HG02798 (cell line): ENCODE measurements around the gene ARSA.
"Not testable (repeated sequence)": the region's sequence is repeated elsewhere in the genome, so short reads cannot be mapped to it uniquely, and the experiment has no call there.

Experiments used
- ATAC-seq: cut with Tn5 transposase; IDR thresholded peaks from one replicate; pipeline ENCODE4 v1.9.1; 2021; ENCODE audit warnings: mild to moderate bottlenecking; ENCODE audit not compliant: unreplicated experiment, poor library complexity

Gene ARSA

DNA sequence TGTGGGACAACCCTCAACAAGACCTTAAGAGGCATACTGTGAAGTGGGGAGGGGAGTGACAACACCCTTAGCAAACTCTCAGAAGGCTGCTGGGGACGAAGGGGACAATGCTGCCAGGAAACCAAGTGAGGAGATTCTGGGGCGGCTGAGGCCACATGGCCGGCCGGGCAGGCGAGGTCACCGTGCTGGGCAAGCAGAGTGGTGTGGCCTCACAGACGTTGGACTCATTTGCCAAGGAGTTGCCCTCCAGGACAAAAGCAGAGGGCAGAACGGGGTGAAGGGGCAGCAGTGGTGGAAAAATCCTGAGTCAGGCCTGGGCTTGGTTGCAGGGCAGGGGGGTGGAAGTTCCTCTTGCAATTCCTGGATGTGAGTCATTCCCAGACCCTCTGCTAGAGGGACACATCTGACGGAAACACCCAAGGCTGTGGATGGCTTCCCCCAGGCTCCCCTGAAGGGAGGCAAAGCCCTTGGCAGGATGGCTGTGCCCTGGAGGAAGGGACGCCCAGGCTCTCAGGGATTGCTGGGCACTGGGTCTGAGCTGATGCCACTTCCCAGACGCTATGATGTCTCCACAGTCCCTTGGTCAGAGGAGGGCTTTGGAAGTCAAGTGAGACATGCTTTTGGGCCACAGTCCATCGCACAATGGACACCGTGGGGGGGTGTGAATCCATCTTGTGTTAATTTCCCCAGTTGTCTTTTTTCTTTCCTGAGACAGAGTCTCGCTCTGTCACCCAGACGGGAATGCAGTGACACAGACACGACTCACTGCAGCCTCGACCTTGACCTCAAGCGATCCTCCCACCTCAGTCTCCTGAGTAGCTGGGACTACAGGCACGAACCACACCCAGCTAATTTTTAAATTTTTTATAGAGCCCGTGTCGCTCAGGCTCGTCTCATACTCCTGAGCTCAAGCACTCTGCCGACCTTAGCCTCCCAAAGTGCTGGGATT lies 28.4 kb upstream of the ARSA start:
- ATAC-seq = no peak

- not testable (repeated sequence) for ATAC-seq
Measured at GRCh38 chr22:50654664-50655063, 26.7 kb upstream of the ARSA start.

- no peak for ATAC-seq
Measured at GRCh38 chr22:50653256-50653655, 25.3 kb upstream of the ARSA start.

DNA sequence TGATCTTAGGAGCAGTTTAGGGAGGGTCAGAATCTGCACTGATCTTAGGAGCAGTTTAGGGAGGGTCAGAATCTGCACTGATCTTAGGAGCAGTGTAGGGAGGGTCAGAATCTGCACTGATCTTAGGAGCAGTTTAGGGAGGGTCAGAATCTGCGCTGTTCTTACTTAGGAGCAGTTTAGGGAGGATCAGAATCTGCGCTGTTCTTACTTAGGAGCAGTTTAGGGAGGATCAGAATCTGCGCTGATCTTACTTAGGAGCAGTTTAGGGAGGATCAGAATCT lies 15.8 kb upstream of the ARSA start:
- ATAC-seq = not testable (repeated sequence)

DNA sequence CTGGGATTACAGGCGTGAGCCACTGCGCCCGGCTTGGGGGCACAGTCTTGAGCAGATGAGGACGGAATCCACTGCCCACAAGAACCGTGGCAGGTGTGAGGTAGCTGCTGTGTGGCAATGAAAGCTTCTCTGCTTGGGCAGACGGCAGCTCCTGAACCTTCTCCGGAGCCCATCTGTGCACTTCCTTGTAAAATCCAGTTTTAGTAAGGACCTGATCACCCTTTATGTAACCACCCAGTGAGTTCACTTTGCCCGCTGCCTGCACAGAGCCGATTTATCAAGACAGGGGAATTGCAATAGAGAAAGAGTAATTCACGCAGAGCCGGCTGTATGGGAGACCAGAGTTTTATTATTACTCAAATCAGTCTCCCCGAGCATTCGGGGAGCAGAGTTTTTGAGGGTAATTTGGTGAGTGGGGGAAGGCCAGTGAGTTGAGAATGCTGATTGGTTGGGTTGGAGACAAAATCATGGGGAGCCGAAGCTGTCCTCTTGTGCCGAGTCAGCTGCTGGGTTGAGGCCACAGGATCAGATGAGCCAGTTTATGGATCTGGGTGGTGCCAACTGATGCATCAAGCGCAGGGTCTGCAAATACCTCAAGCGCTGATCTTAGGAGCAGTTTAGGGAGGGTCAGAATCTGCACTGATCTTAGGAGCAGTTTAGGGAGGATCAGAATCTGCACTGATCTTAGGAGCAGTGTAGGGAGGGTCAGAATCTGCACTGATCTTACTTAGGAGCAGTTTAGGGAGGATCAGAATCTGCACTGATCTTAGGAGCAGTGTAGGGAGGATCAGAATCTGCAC lies 15.3 kb upstream of the ARSA start:
- not testable (repeated sequence) for ATAC-seq

- no peak for ATAC-seq
Measured at GRCh38 chr22:50641696-50642607, 14.0 kb upstream of the ARSA start.

- ATAC-seq = no peak
Measured at GRCh38 chr22:50640857-50641647, 13.1 kb upstream of the ARSA start.

- not testable (repeated sequence) for ATAC-seq
Measured at GRCh38 chr22:50640296-50640695, 12.3 kb upstream of the ARSA start.

DNA sequence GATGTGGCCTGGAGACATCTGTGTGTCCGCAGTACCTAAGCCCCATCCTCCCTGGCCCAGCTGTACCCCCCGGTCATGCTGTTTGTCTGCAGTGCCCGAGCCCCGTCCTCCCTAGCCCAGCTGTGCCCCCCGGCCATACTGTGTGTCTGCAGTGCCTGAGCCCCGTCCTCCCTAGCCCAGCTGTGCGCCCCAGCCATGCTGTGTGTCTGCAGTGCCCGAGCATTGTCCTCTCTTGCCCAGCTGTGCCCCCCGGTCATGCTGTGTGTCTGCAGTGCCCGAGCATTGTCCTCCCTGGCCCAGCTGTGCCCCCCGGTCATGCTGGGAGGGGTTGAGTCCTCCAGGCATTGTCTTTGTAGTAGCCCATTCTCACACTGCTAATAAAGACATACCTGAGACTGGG lies 7.6 kb upstream of the ARSA start:
- ATAC-seq = no peak

GRCh38 chr22:50633771-50634170 lies 5.8 kb upstream of the ARSA start:
- ATAC-seq = no peak

DNA sequence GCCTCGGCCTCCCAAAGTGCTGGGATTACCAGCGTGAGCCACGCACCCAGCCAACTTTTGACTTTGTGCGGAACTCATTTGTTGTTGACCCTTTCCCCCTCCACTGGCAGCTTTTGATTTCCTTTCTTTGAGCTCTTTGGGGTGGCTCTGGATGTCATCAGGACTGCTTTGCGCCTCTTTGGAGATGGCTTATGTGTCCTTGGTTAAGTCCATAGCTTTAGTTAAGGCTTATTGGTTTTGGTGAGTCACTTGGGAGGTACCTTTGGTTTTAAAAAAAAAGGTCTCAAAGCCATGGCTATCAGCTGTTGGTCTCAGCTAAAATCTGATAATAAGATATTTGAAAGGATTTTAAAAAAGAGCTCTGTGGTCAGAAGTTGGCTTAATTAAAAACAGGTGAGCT lies 5.1 kb upstream of the ARSA start:
- ATAC-seq = no peak

GRCh38 chr22:50630376-50630775 lies 2.4 kb upstream of the ARSA start:
- no peak for ATAC-seq

GRCh38 chr22:50628543-50629134 lies 687 bp upstream of the ARSA start:
- ATAC-seq = no peak

DNA sequence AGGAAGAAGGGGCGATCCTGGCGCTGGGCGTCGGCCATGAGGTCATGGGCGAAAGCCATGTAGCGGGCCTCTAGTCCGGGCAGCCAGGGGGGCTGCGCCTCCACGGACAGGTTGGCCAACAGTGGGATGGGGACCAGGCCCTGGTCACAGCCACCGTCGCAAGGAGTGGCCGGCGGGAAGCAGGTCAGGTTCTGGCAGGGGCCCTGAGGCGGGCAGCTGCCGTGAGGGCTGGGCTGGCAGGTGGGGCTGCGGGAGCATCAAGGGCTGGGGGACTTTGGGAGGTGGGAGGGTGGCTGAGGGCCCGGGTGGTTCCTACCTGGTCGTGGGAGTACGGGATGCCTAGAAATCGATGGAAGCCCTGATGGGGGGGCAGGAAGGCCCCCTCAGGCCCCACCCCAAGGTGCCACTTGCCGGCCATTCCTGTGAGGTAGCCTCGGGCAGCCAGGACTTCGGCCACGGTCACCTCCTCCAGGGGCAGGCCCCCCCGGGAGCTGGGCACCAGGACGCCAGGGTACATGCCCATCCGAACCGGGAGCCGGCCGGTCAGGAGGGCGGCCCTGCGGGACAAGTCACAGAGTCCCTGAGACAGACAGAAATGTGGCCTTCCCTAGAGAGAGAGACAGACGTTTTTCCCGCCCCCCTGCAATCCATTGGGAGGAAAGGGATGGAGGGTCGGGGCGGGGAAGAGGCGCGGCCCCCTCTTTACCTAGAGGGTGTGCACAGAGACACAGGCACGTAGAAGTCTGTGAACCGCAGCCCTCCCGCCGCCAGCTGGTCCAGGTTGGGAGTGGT lies 906 bp downstream of the ARSA start:
- no peak for ATAC-seq

DNA sequence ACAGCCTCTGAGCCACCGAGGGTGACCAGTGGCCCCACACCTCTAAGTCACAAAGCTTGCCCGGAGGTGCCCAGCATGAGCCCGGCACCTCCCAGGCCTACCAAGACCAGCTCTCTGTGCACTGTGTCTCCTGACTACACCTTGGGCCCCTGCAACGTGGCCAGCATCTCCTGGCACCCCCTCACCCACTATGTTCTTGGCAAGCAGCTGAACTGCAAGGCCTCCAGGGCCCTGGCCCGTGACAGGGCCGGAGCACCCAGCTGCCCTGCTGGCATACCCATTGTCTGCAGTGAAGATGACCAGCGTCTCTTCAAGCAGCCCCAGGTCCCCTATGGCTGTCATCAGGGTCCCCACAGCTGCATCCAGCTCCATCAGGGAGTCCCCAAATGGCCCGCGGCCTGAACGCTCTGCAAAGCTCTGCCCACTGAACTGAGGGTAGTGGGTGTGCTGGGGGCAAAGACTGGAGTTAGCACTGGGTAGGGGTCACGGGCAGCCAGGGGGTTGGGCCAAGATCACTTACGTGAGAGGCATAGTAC lies 1.6 kb downstream of the ARSA start:
- ATAC-seq = no peak

GRCh38 chr22:50625568-50626313 lies 2.2 kb downstream of the ARSA start:
- no peak for ATAC-seq

- ATAC-seq = no peak
Measured at GRCh38 chr22:50625131-50625567, 2.8 kb downstream of the ARSA start.
